Upper lobe of left lung (tissue), 4 donors: ENCODE data around the gene RFTN2.
"Not testable (repeated sequence)": the region's sequence is repeated elsewhere in the genome, so short reads cannot be mapped to it uniquely, and the experiment has no call there.

Experiments
- EP300 ChIP-seq, 4 donors: sonication (generic); formaldehyde crosslinking; IDR thresholded peaks; one replicate each; pipeline ENCODE4 v1.5.1; 2017; ENCODE audit warnings: antibody characterized with exemption in 4 of 4, control low read depth in 2 of 4
- POLR2AphosphoS5 ChIP-seq, 2 donors: sonication (generic); formaldehyde crosslinking; IDR thresholded peaks; one replicate each; pipeline ENCODE4 v1.5.1; 2017; ENCODE audit warnings: antibody characterized with exemption in 2 of 2
- TF ChIP-seq, protein P1 (sequence below), 6 experiments: fragments of 450-650 bp in 4 of 6; fragments of 200-600 bp in 2 of 6; sonication (generic) in 2 of 6; IDR thresholded peaks; one replicate each; pipeline ENCODE4 v1.5.1; 2016 to 2019; ENCODE audit warnings: antibody characterized with exemption in 6 of 6

DNA sequence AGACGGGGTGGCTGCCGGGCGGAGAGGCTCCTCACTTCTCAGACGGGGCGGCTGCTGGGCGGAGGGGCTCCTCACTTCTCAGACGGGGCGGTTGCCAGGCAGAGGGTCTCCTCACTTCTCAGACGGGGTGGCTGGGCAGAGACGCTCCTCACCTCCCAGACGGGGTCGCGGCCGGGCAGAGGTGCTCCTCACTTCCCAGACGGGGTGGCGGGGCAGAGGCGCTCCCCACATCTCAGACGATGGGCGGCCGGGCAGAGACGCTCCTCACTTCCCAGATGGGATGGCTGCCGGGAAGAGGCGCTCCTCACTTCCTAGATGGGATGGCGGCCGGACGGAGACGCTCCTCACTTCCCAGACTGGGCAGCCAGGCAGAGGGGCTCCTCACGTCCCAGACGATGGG lies 21.2 kb upstream of the RFTN2 start:
- not testable (repeated sequence) for TF ChIP-seq POLR2AphosphoS5, EP300 (IDR thresholded peaks at IDR 0.05)
- TF ChIP-seq, protein P1, sequence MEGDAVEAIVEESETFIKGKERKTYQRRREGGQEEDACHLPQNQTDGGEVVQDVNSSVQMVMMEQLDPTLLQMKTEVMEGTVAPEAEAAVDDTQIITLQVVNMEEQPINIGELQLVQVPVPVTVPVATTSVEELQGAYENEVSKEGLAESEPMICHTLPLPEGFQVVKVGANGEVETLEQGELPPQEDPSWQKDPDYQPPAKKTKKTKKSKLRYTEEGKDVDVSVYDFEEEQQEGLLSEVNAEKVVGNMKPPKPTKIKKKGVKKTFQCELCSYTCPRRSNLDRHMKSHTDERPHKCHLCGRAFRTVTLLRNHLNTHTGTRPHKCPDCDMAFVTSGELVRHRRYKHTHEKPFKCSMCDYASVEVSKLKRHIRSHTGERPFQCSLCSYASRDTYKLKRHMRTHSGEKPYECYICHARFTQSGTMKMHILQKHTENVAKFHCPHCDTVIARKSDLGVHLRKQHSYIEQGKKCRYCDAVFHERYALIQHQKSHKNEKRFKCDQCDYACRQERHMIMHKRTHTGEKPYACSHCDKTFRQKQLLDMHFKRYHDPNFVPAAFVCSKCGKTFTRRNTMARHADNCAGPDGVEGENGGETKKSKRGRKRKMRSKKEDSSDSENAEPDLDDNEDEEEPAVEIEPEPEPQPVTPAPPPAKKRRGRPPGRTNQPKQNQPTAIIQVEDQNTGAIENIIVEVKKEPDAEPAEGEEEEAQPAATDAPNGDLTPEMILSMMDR (IDR thresholded peaks at IDR 0.05) = not testable (repeated sequence)
